IMR-90 (cell line): Measurements from ENCODE around the gene ASXL2. TPM values are rescaled to one million over a fixed set of nuclear protein-coding genes. Genes with fewer than 3 reads are reported as not detected.

Experiments used
- ATAC-seq: fragments of 200-7000 bp; cut with Tn5 transposase; 2 replicates; pipeline ENCODE4 v1.9.1; 2020; ENCODE audit warnings: low read depth, mild to moderate bottlenecking, moderate library complexity
- BruUV-seq: library from RNA; stranded (reverse); fragments of 400-500 nt; replicated peaks from 2 replicates; lab custom pipeline; 2021; lab: Mats Ljungman, UMichigan
- CTCF ChIA-PET: fragments of 300-600 bp; formaldehyde crosslinking; extraction: SDS; loops from one replicate; lab custom pipeline; 2021; ENCODE audit warnings: antibody characterized with exemption; lab: Yijun Ruan, JAX
- POLR2A ChIA-PET: fragments of 300-600 bp; sonication (Branson Sonifier 250); formaldehyde crosslinking; loops from one replicate; lab custom pipeline; 2022; ENCODE audit warnings: antibody characterized with exemption; ENCODE audit not compliant: unreplicated experiment; lab: Charles Lee
- DNase-seq: peaks from one replicate; pipeline ENCODE4 v3.0.0; 2013
- H2AFZ ChIP-seq: replicated peaks from 2 replicates; pipeline ENCODE3; 2013; ENCODE audit warnings: low read length, mild to moderate bottlenecking; ENCODE audit not compliant: poor library complexity
- H2AK5ac ChIP-seq: 2 replicates; pipeline ENCODE4 v1.6.1; 2013; ENCODE audit warnings: low read depth, low read length, inconsistent platforms
- H2AK9ac ChIP-seq: replicated peaks from 2 replicates; pipeline ENCODE3; 2013; ENCODE audit warnings: mild to moderate bottlenecking, low read depth, low read length, moderate library complexity; ENCODE audit not compliant: poor library complexity
- H2BK120ac ChIP-seq: 2 replicates; pipeline ENCODE4 v1.6.1; 2013; ENCODE audit warnings: low read depth, low read length, inconsistent platforms
- H2BK15ac ChIP-seq: 3 replicates; pipeline ENCODE4 v1.6.1; 2013; ENCODE audit warnings: low read depth, low read length, inconsistent platforms
- H2BK20ac ChIP-seq: 2 replicates; pipeline ENCODE4 v1.6.1; 2013; ENCODE audit warnings: low read depth, mild to moderate bottlenecking, inconsistent platforms, low read length, moderate library complexity
- H2BK5ac ChIP-seq: 2 replicates; pipeline ENCODE4 v1.6.1; 2013; ENCODE audit warnings: mild to moderate bottlenecking, low read depth, low read length, inconsistent platforms; ENCODE audit not compliant: poor library complexity, severe bottlenecking
- H3K14ac ChIP-seq: replicated peaks from 2 replicates; pipeline ENCODE4 v1.6.1; 2013; ENCODE audit warnings: low read depth, low read length, inconsistent platforms
- H3K18ac ChIP-seq: 2 replicates; pipeline ENCODE4 v1.6.1; 2013; ENCODE audit warnings: low read depth, low read length, control low read depth
- H3K23ac ChIP-seq: 2 replicates; pipeline ENCODE4 v1.6.1; 2013; ENCODE audit warnings: low read depth, low read length, inconsistent platforms
- H3K27ac ChIP-seq: 2 replicates; pipeline ENCODE4 v1.5.1; 2013; ENCODE audit warnings: mild to moderate bottlenecking, control low read depth, low read length; ENCODE audit not compliant: insufficient read depth
- H3K27me3 ChIP-seq: 2 replicates; pipeline ENCODE4 v1.6.1; 2013; ENCODE audit warnings: low read length; ENCODE audit not compliant: control insufficient read depth, insufficient read depth
- H3K36me3 ChIP-seq: 2 replicates; pipeline ENCODE4 v1.6.1; 2013; ENCODE audit warnings: low read length, mixed read lengths; ENCODE audit not compliant: control insufficient read depth, insufficient read depth
- H3K4ac ChIP-seq: 2 replicates; pipeline ENCODE4 v1.6.1; 2013; ENCODE audit warnings: low read depth, low read length, inconsistent platforms
- H3K4me1 ChIP-seq: 2 replicates; pipeline ENCODE4 v1.6.1; 2013; ENCODE audit warnings: low read length, mixed read lengths; ENCODE audit not compliant: control insufficient read depth, insufficient read depth
- H3K4me2 ChIP-seq: 2 replicates; pipeline ENCODE4 v1.6.1; 2013; ENCODE audit warnings: low read depth, mild to moderate bottlenecking, control low read depth, low read length, moderate library complexity
- H3K4me3 ChIP-seq: 2 replicates; pipeline ENCODE4 v1.5.1; 2013; ENCODE audit warnings: low read depth, mild to moderate bottlenecking, control low read depth, low read length, moderate library complexity; ENCODE audit not compliant: insufficient read depth
- H3K56ac ChIP-seq: 2 replicates; pipeline ENCODE4 v1.6.1; 2013; ENCODE audit warnings: low read length, inconsistent platforms; ENCODE audit not compliant: insufficient read depth; ENCODE audit errors: extremely low read depth
- H3K79me1 ChIP-seq, 2 experiments: 2 replicates each; pipeline ENCODE4 v1.6.1; 2013; ENCODE audit warnings: low read length in 2 of 2, inconsistent platforms in 1 of 2, low read depth in 1 of 2
- H3K9ac ChIP-seq: 2 replicates; pipeline ENCODE4 v1.6.1; 2013; ENCODE audit warnings: low read depth, low read length, control low read depth
- H3K9me1 ChIP-seq: 2 replicates; pipeline ENCODE4 v1.6.1; 2013; ENCODE audit warnings: low read length, inconsistent platforms; ENCODE audit not compliant: insufficient read depth
- H3K9me3 ChIP-seq: 2 replicates; pipeline ENCODE4 v1.6.1; 2013; ENCODE audit warnings: low read length; ENCODE audit not compliant: control insufficient read depth, insufficient read depth
- H4K20me1 ChIP-seq: 2 replicates; pipeline ENCODE4 v1.6.1; 2013; ENCODE audit warnings: low read length, inconsistent platforms; ENCODE audit not compliant: insufficient read depth
- H4K5ac ChIP-seq: 2 replicates; pipeline ENCODE4 v1.6.1; 2013; ENCODE audit warnings: mild to moderate bottlenecking, low read depth, low read length, control low read depth
- H4K8ac ChIP-seq, 2 experiments: 2 replicates each; pipeline ENCODE4 v1.6.1; 2013; ENCODE audit warnings: low read depth in 2 of 2, low read length in 2 of 2, control low read depth in 1 of 2, inconsistent platforms in 1 of 2
- H4K91ac ChIP-seq: 2 replicates; pipeline ENCODE4 v1.6.1; 2013; ENCODE audit warnings: low read depth, low read length, inconsistent platforms; ENCODE audit not compliant: insufficient read depth
- BHLHE40 ChIP-seq: fragments of 150-350 bp; IDR thresholded peaks from 2 replicates; pipeline ENCODE4 v1.6.1; 2016; ENCODE audit warnings: mild to moderate bottlenecking, low read depth, low read length
- CEBPB ChIP-seq: IDR thresholded peaks from 2 replicates; pipeline ENCODE4 v1.6.1; 2012; ENCODE audit warnings: low read depth, low read length, improper control_type of control experiment
- CHD1 ChIP-seq: IDR thresholded peaks from 2 replicates; pipeline ENCODE4 v1.6.1; 2012; ENCODE audit warnings: low read depth, low read length, improper control_type of control experiment
- ELK1 ChIP-seq: fragments of 150-350 bp; IDR thresholded peaks from 2 replicates; pipeline ENCODE4 v1.6.1; 2016; ENCODE audit warnings: low read depth, mild to moderate bottlenecking, low read length, moderate library complexity, borderline replicate concordance
- FOS ChIP-seq: fragments of 150-350 bp; IDR thresholded peaks from 2 replicates; pipeline ENCODE4 v1.6.1; 2016; ENCODE audit warnings: low read depth, low read length
- MAFK ChIP-seq: IDR thresholded peaks from 2 replicates; pipeline ENCODE4 v1.6.1; 2012; ENCODE audit warnings: low read depth, low read length, improper control_type of control experiment
- MAZ ChIP-seq: IDR thresholded peaks from 2 replicates; pipeline ENCODE4 v1.6.1; 2012; ENCODE audit warnings: low read depth, mild to moderate bottlenecking, low read length, improper control_type of control experiment, moderate library complexity, borderline replicate concordance
- MXI1 ChIP-seq: IDR thresholded peaks from 2 replicates; pipeline ENCODE4 v1.6.1; 2012; ENCODE audit warnings: low read depth, mild to moderate bottlenecking, low read length, moderate library complexity, borderline replicate concordance
- NFE2L2 ChIP-seq: fragments of 150-350 bp; IDR thresholded peaks from 2 replicates; pipeline ENCODE4 v1.6.1; 2016; ENCODE audit warnings: low read depth, mild to moderate bottlenecking, low read length
- POLR2A ChIP-seq: IDR thresholded peaks from 2 replicates; pipeline ENCODE4 v1.6.1; 2012; ENCODE audit warnings: mild to moderate bottlenecking, low read depth, low read length
- RAD21 ChIP-seq: IDR thresholded peaks from 2 replicates; pipeline ENCODE4 v1.6.1; 2012; ENCODE audit warnings: low read length, improper control_type of control experiment
- RCOR1 ChIP-seq: IDR thresholded peaks from 2 replicates; pipeline ENCODE4 v1.6.1; 2012; ENCODE audit warnings: mild to moderate bottlenecking, low read length, improper control_type of control experiment; ENCODE audit not compliant: insufficient replicate concordance
- RFX5 ChIP-seq: IDR thresholded peaks from 2 replicates; pipeline ENCODE4 v1.8.0; 2012; ENCODE audit warnings: low read depth, mild to moderate bottlenecking, low read length, moderate library complexity
- SMC3 ChIP-seq: fragments of 150-350 bp; IDR thresholded peaks from 2 replicates; pipeline ENCODE4 v1.6.1; 2016; ENCODE audit warnings: low read depth, mild to moderate bottlenecking, antibody characterized with exemption, low read length, moderate library complexity
- USF2 ChIP-seq: fragments of 150-350 bp; IDR thresholded peaks from 2 replicates; pipeline ENCODE4 v1.6.1; 2017; ENCODE audit warnings: mild to moderate bottlenecking, antibody characterized with exemption, low read length, low read depth
- WGBS, 2 experiments: methylation state at CpG; one replicate each; pipeline versions ENCODE4 v1.1.5 to v1.1.7; 2013; ENCODE audit warnings: missing lambda C conversion rate in 2 of 2; ENCODE audit not compliant: insufficient read length in 1 of 2; ENCODE audit errors: extremely low coverage in 2 of 2; 5-methylcytosine and 5-hydroxymethylcytosine counted together
- dilution Hi-C: fragments of 300-500 bp; cut with HindIII; formaldehyde crosslinking; loops from one replicate; pipeline ENCODE4 v1.14.3; 2018; ENCODE audit warnings: low sequenced_read_pairs; ENCODE audit not compliant: unreplicated experiment
- in situ Hi-C: fragments of 300-500 bp; cut with MboI; formaldehyde crosslinking; loops from 3 replicates; pipeline ENCODE4 v1.14.3; 2019; ENCODE audit warnings: low sequenced_read_pairs, inconsistent platforms, mixed read lengths
- intact Hi-C: fragments of 100-400 bp; cut with micrococcal nuclease; formaldehyde crosslinking; loops from 2 replicates; pipeline ENCODE4 v1.10.0; 2022
- polyA plus RNA-seq, 3 experiments: library from polyadenylated mRNA; depleted of rRNA; stranded (reverse); fragments of >200 nt; gene quantifications; 2 replicates each; pipeline ENCODE4 v1.2.3, GENCODE V29; 2012; ENCODE audit warnings: low replicate concordance in 1 of 3
- total RNA-seq: library from RNA; depleted of rRNA; stranded (reverse); fragments of >200 nt; gene quantifications from 2 replicates; pipeline ENCODE4 v1.2.3, GENCODE V29; 2012
- TF ChIP-seq, protein P1 (sequence below): conservative IDR thresholded peaks from 2 replicates; pipeline ENCODE4 v1.5.1; 2012; ENCODE audit warnings: mild to moderate bottlenecking, low read depth, low read length, improper control_type of control experiment

Gene ASXL2
- total and polyA plus RNA-seq, 2 of the 4 experiments (the other 2 are of a cell fraction), result 5.3 to 8.1 TPM

DNA sequence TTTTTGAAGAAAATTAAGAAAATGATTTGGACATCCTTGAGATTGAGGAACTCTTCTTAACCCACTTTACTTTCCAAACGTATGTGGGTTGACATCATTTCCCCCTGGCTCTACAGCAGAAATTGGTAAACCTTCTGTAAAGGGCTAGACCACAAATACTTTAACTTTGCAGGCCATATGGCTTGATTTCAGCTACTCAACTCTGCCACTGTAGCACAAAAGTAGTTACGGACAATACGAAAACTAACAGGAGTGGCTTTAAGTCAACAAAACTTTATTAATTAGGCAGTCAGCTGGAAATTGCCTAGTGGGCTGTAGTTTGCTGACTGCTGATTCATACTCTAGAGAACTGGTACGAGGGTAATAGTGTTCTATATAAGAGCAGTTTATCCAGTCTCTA, 121.8 kb downstream of the ASXL2 start:
- Histone ChIP-seq H2BK20ac (no peak overlapping the region), H3K27me3 (no peaks in the 10 kb centered on the region), H3K79me1 (no peaks in the 10 kb centered on the region; a peak in 1 of 4 replicates), H2AK5ac (no peak overlapping the region), H2BK5ac (no peak overlapping the region), H3K4me1 (no peaks in the 10 kb centered on the region; the same call in 1 of the 2 replicates), H3K23ac (no peak overlapping the region), H2BK120ac (no peak overlapping the region), H3K9me1 (no peaks in the 10 kb centered on the region), H2BK15ac (no peak overlapping the region), H4K5ac (no peak overlapping the region), H2AFZ (no peak overlapping the region), H3K4ac (no peak overlapping the region), H4K91ac (no peak overlapping the region), H3K27ac (no peak overlapping the region), H3K4me3 (no peak overlapping the region), H3K14ac (no peak overlapping the region), H4K20me1 (no peaks in the 10 kb centered on the region), H4K8ac (no peak overlapping the region; a peak in 1 of 4 replicates), H3K56ac (no peak overlapping the region), H3K4me2 (no peak overlapping the region), H3K9me3 (no peaks in the 10 kb centered on the region), H2AK9ac (no peak overlapping the region), H3K9ac (no peak overlapping the region), H3K18ac (no peak overlapping the region), H3K36me3 (peaks cover 18% of the 10 kb centered on the region)
- intact Hi-C loops, result no loop called here
- BruUV-seq, result no TSS peak
- no peak for ATAC-seq
- no peak for TF ChIP-seq CEBPB
- TF ChIP-seq RAD21, result no peak
- no peak for TF ChIP-seq BHLHE40
- no peak for TF ChIP-seq MAZ
- no peak for TF ChIP-seq FOS
- TF ChIP-seq, protein P1, sequence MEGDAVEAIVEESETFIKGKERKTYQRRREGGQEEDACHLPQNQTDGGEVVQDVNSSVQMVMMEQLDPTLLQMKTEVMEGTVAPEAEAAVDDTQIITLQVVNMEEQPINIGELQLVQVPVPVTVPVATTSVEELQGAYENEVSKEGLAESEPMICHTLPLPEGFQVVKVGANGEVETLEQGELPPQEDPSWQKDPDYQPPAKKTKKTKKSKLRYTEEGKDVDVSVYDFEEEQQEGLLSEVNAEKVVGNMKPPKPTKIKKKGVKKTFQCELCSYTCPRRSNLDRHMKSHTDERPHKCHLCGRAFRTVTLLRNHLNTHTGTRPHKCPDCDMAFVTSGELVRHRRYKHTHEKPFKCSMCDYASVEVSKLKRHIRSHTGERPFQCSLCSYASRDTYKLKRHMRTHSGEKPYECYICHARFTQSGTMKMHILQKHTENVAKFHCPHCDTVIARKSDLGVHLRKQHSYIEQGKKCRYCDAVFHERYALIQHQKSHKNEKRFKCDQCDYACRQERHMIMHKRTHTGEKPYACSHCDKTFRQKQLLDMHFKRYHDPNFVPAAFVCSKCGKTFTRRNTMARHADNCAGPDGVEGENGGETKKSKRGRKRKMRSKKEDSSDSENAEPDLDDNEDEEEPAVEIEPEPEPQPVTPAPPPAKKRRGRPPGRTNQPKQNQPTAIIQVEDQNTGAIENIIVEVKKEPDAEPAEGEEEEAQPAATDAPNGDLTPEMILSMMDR, result no peak
- no peak for TF ChIP-seq MAFK
- no peak for TF ChIP-seq CHD1
- TF ChIP-seq RCOR1, result no peak
- no peak for TF ChIP-seq USF2
- TF ChIP-seq MXI1, result no peak
- TF ChIP-seq NFE2L2, result no peak
- TF ChIP-seq RFX5, result no peak
- no peak for TF ChIP-seq ELK1
- TF ChIP-seq SMC3, result no peak
- no peak for TF ChIP-seq POLR2A
- in situ Hi-C loops, result no loop called here
- dilution Hi-C loops, result no loop called here
- WGBS, 2 experiments, result no CpG with 5 or more reads among the region's 4 CpGs
- DNase-seq, result no peak
- CTCF ChIA-PET, result interaction anchor here (0.6 kb wide), 1 partner anchor 43 kb away, joined by 3 read pairs; no protein-coding TSS in a partner anchor
- POLR2A ChIA-PET, result no interaction called here
